NCI-H526 (cell line): Measurements from ENCODE around the gene REC114.
"Not testable (repeated sequence)": the region's sequence is repeated elsewhere in the genome, so short reads cannot be mapped to it uniquely, and the experiment has no call there.

Experiments used
- DNase-seq, 2 experiments: peaks; one replicate each; lab custom pipeline; 2025; lab: John Stamatoyannopoulos, UW

The REC114 gene

GRCh38 chr15:73442968-73443367 is at the start of gene REC114:
REC114 (plus strand) TSS chr15:73443164; CDS start chr15:73443186, 22 bp downstream.
- DNase-seq: no peak

GRCh38 chr15:73393336-73393735 is 49.6 kb upstream of the REC114 start:
- no peak for DNase-seq

- DNase-seq: no peak
Observed at GRCh38 chr15:73394782-73395181, 48.2 kb upstream of the REC114 start.

GRCh38 chr15:73395671-73396070 is 47.3 kb upstream of the REC114 start:
- DNase-seq: no peak

GRCh38 chr15:73397461-73397860 is 45.5 kb upstream of the REC114 start:
- DNase-seq: no peak

DNA sequence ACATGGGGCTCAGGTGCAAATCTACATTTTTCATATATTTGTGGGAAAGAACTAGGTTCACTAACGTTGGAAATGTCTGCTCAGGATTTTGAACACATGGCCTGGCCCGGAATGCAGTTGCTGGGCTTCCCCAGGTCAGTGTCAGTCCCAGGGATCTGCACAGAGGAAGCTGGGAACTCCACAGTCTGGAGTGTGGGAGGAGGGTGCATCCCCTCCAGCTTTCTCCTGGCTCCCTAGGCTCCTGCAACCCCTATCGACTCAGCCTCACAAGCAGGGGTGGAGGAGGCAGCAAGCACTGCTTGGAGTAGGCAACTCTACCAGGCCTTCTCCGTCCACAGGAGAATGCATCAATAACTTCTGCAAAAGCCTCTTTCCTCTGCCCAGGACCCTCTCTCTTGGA is 44.1 kb upstream of the REC114 start:
- no peak for DNase-seq

DNA sequence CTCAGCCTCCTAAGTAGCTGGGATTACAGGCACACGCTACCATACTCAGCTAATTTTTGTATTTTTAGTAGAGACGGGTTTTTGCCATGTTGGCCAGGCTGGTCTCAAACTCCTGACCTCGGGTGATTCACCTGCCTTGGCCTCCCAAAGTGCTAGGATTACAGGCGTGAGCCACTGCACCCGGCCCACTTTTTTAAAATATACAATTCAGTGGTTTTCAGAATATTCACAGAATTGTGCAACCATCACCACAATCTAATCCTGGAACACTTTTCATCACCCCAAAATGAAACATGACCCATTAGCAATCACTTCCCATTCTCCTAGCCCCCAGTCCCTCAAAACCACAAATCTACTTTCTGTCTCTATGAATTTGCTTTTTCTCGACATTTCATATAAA is 42.7 kb upstream of the REC114 start:
- DNase-seq: not testable (repeated sequence)

DNA sequence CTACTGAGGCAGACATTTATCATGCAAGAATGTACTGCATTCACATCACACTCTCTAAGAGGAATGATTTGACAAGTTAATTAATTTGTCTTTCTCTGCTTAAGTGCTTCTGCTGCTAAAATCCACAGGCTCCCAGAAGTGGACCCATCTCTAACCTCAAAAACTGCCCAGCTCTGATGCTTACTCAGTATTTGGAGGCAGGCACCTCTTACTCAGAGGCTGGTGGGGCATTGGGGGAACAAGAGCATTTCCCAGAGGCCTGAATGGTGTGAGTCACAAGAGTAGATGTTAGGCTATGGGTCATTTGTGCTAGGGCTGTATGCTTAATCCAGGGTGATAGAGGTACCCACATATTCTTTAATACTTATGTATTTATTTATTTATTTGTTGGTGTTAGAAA is 39.8 kb upstream of the REC114 start:
- DNase-seq: no peak

- no peak for DNase-seq
Observed at GRCh38 chr15:73414876-73415275, 28.1 kb upstream of the REC114 start.

- DNase-seq: no peak
Observed at GRCh38 chr15:73424506-73424905, 18.5 kb upstream of the REC114 start.

DNA sequence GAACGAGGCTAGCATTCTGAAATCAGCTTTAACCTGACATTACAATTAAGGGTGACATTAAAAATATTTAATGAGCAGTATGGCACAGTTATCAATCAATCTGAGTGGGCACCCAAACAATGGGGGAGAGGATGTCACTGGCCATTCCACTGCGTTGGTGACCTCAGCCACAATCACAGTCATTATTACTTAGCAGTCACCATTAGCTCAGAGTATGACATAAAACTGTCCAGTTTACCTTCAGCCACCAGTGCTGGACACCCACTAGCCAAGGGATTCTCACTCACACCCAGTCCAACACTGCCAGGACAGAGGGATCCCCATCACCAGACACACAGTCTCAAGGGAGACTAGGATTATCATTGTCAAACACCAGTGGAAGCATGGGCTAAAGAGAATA is 17.5 kb upstream of the REC114 start:
- no peak for DNase-seq

DNA sequence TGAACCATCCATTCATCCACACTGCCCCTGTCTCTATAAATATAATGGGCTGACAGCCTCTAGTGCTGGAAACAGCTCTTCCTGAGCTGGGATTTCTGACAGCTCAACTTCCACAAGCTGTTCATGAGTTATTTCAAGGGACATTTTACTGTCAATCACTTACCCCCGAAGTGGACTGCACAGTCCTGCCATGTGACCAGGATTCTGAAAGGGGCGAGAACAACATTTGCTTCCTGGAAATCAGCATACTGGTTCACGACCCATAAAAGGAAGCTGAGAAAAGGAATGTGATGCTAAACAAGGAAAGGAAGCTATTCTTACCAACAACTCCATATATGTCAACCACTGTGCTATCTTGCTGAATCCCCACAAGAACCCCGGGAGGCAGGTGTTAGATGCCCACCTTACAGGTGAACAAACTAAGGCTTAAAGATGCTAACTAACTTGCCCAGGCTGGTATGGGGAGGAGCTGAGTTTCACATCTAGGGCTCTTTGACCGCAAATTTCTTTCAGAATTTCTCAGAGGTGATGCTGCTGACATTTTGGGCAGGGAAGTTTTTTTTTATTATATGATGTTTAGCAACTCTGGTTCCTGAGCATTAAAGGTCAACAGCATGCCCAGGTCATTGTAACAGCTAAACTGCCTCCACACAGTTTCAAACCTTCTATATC is 16.5 kb upstream of the REC114 start:
- DNase-seq: no peak

GRCh38 chr15:73431329-73431728 is 11.6 kb upstream of the REC114 start:
- not testable (repeated sequence) for DNase-seq

GRCh38 chr15:73433873-73434272 is 9.1 kb upstream of the REC114 start:
- no peak for DNase-seq

DNA sequence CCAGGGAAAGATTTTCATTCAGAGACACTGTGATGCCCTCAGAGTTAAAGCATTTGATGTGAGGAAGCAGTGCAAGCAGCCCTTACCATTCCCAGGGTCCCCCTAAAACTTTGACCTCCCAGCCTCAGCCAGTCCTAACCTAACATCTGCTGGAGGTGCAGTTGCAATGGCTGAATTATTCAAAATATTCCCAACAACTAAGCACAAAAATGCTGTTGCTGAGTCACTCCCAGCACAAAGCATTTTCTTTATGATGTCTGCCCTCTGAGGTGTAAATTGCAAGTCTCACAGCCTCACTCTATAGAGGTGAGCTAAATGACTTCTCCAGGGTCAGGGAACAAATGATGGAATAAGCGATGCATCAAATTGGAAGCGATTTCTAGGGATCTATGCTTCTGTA is 6.4 kb upstream of the REC114 start:
- DNase-seq: no peak

GRCh38 chr15:73437543-73438109 is 5.3 kb upstream of the REC114 start:
- DNase-seq: no peak

- DNase-seq: no peak
Observed at GRCh38 chr15:73438651-73439050, 4.3 kb upstream of the REC114 start.

- DNase-seq: no peak
Observed at GRCh38 chr15:73440571-73440970, 2.4 kb upstream of the REC114 start.

DNA sequence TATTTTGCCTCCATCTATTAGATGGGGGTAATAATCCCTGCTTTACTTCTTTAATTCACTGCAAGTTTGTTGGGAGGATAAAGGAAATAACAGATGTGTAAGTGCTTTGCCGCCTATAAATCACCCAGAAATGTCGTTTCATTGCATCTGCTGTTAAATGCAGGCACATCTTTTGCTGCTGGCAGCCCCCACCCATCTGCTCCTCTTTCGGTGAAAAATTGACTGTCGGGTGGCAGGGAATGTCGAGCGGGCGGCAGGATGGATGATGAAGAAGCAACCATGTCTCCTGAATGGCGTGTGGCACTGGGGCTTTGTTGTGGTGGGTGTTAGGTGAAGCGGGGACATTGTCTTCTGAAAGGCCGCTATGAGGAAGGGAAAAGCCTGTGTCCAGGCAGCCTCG is 543 bp upstream of the REC114 start:
- no peak for DNase-seq

DNA sequence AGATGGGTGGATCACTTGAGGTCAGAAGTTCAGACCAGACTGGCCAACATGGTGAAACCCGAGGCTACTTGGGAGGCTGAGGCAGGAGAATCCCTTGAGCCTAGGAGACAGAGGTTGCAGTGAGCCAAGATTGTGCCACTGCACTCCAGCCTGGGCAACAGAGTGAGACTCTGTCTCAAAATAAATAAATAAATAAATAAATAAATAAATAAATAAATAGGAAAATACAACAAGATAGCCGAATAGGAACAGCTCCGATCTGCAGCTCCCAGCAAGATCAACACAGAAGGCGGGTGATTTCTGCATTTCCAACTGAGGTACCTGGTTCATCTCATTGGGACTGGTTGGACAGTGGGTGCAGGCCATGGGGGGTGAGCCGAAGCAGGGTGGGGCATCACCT is 4.5 kb downstream of the REC114 start:
- not testable (repeated sequence) for DNase-seq

DNA sequence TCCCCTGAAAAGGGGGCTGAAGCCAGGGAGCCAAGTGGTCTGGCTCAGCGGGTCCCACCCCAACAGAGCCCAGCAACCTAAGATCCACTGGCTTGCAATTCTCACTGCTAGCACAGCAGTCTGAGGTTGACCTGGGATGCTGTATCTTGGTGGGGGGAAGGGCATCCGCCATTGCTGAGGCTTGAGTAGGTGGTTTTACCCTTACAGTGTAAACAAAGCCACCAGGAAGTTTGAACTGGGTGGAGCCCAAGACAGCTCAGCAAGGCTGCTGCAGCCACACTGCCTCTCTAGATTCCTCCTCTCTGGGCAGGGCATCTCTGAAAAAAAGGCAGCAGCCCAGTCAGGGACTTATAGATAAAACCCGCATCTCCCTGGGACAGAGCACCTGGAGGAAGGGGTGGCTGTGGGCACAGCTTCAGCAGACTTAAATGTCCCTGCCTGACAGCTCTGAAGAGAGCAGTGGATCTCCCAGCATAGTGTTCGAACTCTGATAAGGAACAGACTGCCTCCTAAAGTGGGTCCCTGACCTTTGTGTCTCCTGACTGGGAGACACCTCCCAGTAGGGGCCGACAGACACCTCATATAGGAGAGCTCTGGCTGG is 5.3 kb downstream of the REC114 start:
- not testable (repeated sequence) for DNase-seq

GRCh38 chr15:73449980-73450379 is 7.0 kb downstream of the REC114 start:
- not testable (repeated sequence) for DNase-seq

- no peak for DNase-seq
Observed at GRCh38 chr15:73454096-73454495, 11.1 kb downstream of the REC114 start.

DNA sequence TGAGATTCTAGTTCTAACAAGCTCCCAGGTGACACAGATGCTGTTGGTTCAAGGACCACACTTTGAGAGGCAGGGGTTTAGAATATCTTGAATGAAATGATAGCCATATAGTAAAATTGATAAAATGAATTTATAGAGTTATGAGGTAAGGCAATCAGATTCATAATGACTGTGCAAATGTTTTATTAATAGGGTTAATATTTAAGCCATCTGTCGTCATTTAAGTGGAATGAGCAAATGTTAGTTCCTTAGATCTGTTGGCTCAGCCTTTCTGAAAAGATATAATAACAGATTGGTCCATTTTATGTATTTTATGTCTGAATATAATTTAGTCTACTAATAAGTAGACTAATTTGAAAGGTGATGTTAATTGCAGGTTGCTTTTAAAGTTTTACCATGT is 12.9 kb downstream of the REC114 start:
- no peak for DNase-seq
